Measurements from ENCODE around the gene CLIC1.

DNA sequence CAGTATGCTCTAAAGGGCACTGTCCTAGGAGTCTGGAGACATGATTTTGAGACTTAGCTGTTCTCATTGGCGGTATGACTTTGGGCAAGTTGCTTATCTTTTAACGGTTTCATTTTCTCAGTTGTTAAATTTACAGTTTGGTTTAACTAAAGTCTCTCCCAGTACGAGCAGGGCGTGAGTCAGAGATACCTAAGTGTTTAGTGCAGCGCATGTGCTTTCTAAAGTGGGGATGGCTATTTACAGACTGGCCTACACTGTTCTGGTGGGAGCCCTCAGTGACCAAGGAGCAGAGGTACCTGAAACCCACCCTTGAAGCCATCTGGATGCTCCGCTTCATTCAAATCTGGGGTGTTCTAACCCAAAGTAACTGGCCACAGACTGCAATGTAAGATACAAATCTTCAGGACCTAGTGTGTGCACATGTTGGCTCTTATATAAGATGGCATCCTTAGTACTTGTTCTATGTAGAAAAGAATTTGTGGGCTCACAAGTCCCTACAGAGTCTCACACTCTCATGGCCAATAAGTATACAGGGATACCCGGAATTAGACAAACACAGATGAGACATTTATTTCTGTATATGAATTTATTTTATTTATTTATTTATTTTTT, 14.2 kb upstream of the CLIC1 start:
- no peak for TF ChIP-seq CTCF (IDR thresholded peaks at IDR 0.05)
- no peak for TF ChIP-seq POLR2A (IDR thresholded peaks at IDR 0.05)

Data from transverse colon (tissue), 3 donors.